NK-92 treated with Interleukin-12 subunit alpha and Interleukin-12 subunit beta, amount 100 ng/mL, for 24 hours (cell line): ENCODE data around the gene BRD4.

ENCODE experiments used
- DNase-seq: peaks from one replicate; lab custom pipeline; 2025; lab: John Stamatoyannopoulos, UW

The BRD4 gene

GRCh38 chr19:15265214-15265849 lies 67.0 kb downstream of the BRD4 start:
- no peak for DNase-seq

- DNase-seq: no peak
Observed at GRCh38 chr19:15264933-15265206, 67.5 kb downstream of the BRD4 start.

- peak; percentile 26 for DNase-seq
Observed at GRCh38 chr19:15264061-15264932, 68.0 kb downstream of the BRD4 start.

- no peak for DNase-seq
Observed at GRCh38 chr19:15263361-15263985, 68.9 kb downstream of the BRD4 start.

- no peak for DNase-seq
Observed at GRCh38 chr19:15262011-15262410, 70.3 kb downstream of the BRD4 start.

GRCh38 chr19:15260939-15261338 lies 71.4 kb downstream of the BRD4 start:
- no peak for DNase-seq

- DNase-seq: no peak
Observed at GRCh38 chr19:15259907-15260306, 72.4 kb downstream of the BRD4 start.

- DNase-seq: no peak
Observed at GRCh38 chr19:15257782-15258181, 74.6 kb downstream of the BRD4 start.

GRCh38 chr19:15256708-15257331 lies 75.5 kb downstream of the BRD4 start:
- DNase-seq: no peak

GRCh38 chr19:15255359-15255990 lies 76.9 kb downstream of the BRD4 start:
- no peak for DNase-seq

- no peak for DNase-seq
Observed at GRCh38 chr19:15254547-15254946, 77.8 kb downstream of the BRD4 start.

- DNase-seq: no peak
Observed at GRCh38 chr19:15253513-15253912, 78.8 kb downstream of the BRD4 start.

GRCh38 chr19:15253061-15253460 lies 79.3 kb downstream of the BRD4 start:
- no peak for DNase-seq

- no peak for DNase-seq
Observed at GRCh38 chr19:15252398-15253018, 79.8 kb downstream of the BRD4 start.

- no peak for DNase-seq
Observed at GRCh38 chr19:15251749-15252397, 80.5 kb downstream of the BRD4 start.

- no peak for DNase-seq
Observed at GRCh38 chr19:15251010-15251748, 81.2 kb downstream of the BRD4 start.

- no peak for DNase-seq
Observed at GRCh38 chr19:15250640-15250993, 81.7 kb downstream of the BRD4 start.

- DNase-seq: no peak
Observed at GRCh38 chr19:15249972-15250639, 82.2 kb downstream of the BRD4 start.

GRCh38 chr19:15249528-15249874 lies 82.8 kb downstream of the BRD4 start:
- DNase-seq: no peak
